Measurements from ENCODE around the gene AIFM1. TPM values are rescaled to one million over a fixed set of nuclear protein-coding genes. Genes with fewer than 3 reads are reported as not detected.

Gene AIFM1
- total and polyA plus RNA-seq, 4 donors = 33.1 to 79.0 (median 66.4) TPM

GRCh38 chrX:130109429-130110378 is 55.9 kb downstream of the AIFM1 start:
- 18% methylated on average over 81 of the region's 81 CpGs for WGBS
- TF ChIP-seq REST (IDR thresholded peaks at IDR 0.05) = no peak
- TF ChIP-seq HNF4A (conservative IDR thresholded peaks at IDR 0.05) = no peak
- TF ChIP-seq MAX (IDR thresholded peaks at IDR 0.05) = no peak
- TF ChIP-seq SP1 (IDR thresholded peaks at IDR 0.05) = no peak
- no peak for TF ChIP-seq RXRA (IDR thresholded peaks at IDR 0.05)
- TF ChIP-seq YY1 (IDR thresholded peaks at IDR 0.05) = no peak
- TF ChIP-seq ZBTB33 (IDR thresholded peaks at IDR 0.05) = no peak
- TF ChIP-seq JUND (IDR thresholded peaks at IDR 0.05) = no peak
- no peak for TF ChIP-seq CTCF (IDR thresholded peaks at IDR 0.05; ENCODE audit: low read depth, low read length, missing input control)
- TF ChIP-seq ATF3 (IDR thresholded peaks at IDR 0.05) = no peak
- no peak for TF ChIP-seq NR2F2 (IDR thresholded peaks at IDR 0.05)
- no peak for TF ChIP-seq FOXA2 (IDR thresholded peaks at IDR 0.05)
- TF ChIP-seq HNF4G (IDR thresholded peaks at IDR 0.05) = no peak
- TF ChIP-seq EGR1 (IDR thresholded peaks at IDR 0.05; ENCODE audit: low read depth in 2 of 2) = no peak
- no peak for TF ChIP-seq TAF1 (conservative IDR thresholded peaks at IDR 0.05)
- TF ChIP-seq GABPA (IDR thresholded peaks at IDR 0.05 in 1 of 2, conservative IDR thresholded peaks at IDR 0.05 in 1 of 2) = no peak
- TF ChIP-seq RAD21 (IDR thresholded peaks at IDR 0.05) = no peak
- no peak for TF ChIP-seq FOXA1 (IDR thresholded peaks at IDR 0.05)
- no peaks in the 10 kb centered on the region for H3K9me3 ChIP-seq (ENCODE audit: control insufficient read depth in 4 of 4, low read length in 3 of 4)
- no peaks in the 10 kb centered on the region for H3K27me3 ChIP-seq (ENCODE audit: control insufficient read depth in 4 of 4, insufficient read depth in 4 of 4, low read length in 3 of 4)
- peak overlapping the region; percentile 56 to 57 for H3K27ac ChIP-seq (ENCODE audit: low read depth in 1 of 2, low read length in 2 of 2)
- H3K36me3 ChIP-seq (ENCODE audit: control insufficient read depth in 4 of 4, insufficient read depth in 3 of 4, low read depth in 1 of 4, low read length in 3 of 4) = no peaks in the 10 kb centered on the region
- DNase-seq (ENCODE audit: low spot score) = no peak
- peak overlapping the region in 2 of 3 donors; percentile 46 to 56 for H3K4me3 ChIP-seq (ENCODE audit: low read depth in 1 of 3, low read length in 3 of 3)
- no peak overlapping the region for H3K9ac ChIP-seq (ENCODE audit: low read depth in 1 of 2, low read length in 2 of 2)
- H3K4me1 ChIP-seq (ENCODE audit: control insufficient read depth in 4 of 4, insufficient read depth in 4 of 4, low read length in 3 of 4) = peaks cover 0 to 4% (median 0%) of the 10 kb centered on the region in 4 donors

Measured in liver (tissue), 9 donors.